Endodermal cell (in vitro differentiated cells): Measurements from ENCODE around the gene GPR141. TPM values are rescaled to one million over a fixed set of nuclear protein-coding genes. Genes with fewer than 3 reads are reported as not detected.

ENCODE experiments used
- DNase-seq: peaks from one replicate; pipeline ENCODE4 v3.0.0-alpha.2; 2017
- H3K27ac ChIP-seq: 2 replicates; pipeline ENCODE4 v1.5.1; 2013; ENCODE audit warnings: mild to moderate bottlenecking, low read depth, low read length, moderate library complexity
- H3K27me3 ChIP-seq: 2 replicates; pipeline ENCODE4 v1.6.1; 2013; ENCODE audit warnings: mild to moderate bottlenecking, low read length, moderate library complexity; ENCODE audit not compliant: insufficient read depth, control insufficient read depth, poor library complexity, severe bottlenecking
- H3K36me3 ChIP-seq: 2 replicates; pipeline ENCODE4 v1.7.0; 2013; ENCODE audit warnings: mild to moderate bottlenecking, low read length, moderate library complexity; ENCODE audit not compliant: control insufficient read depth, insufficient read depth
- H3K4me1 ChIP-seq: one replicate; pipeline ENCODE4 v1.7.0; 2013; ENCODE audit warnings: low read length; ENCODE audit not compliant: control insufficient read depth, insufficient read depth
- H3K4me3 ChIP-seq: 2 replicates; pipeline ENCODE4 v1.5.1; 2013; ENCODE audit warnings: mild to moderate bottlenecking, low read length, moderate library complexity
- H3K9ac ChIP-seq: 2 replicates; pipeline ENCODE4 v1.6.1; 2013; ENCODE audit warnings: mild to moderate bottlenecking, low read length, moderate library complexity; ENCODE audit not compliant: poor library complexity, severe bottlenecking; ENCODE audit errors: extremely low read depth
- H3K9me3 ChIP-seq: 2 replicates; pipeline ENCODE4 v1.6.1; 2013; ENCODE audit warnings: mild to moderate bottlenecking, low read length, moderate library complexity; ENCODE audit not compliant: control insufficient read depth
- H3K27ac Mint-ChIP-seq: 2 replicates; pipeline ENCODE4 v1.8.0; 2020; ENCODE audit warnings: mixed read lengths
- H3K27me3 Mint-ChIP-seq: 2 replicates; pipeline ENCODE4 v1.8.0; 2021; ENCODE audit warnings: mild to moderate bottlenecking, mixed read lengths; ENCODE audit not compliant: insufficient read depth
- H3K36me3 Mint-ChIP-seq: 2 replicates; pipeline ENCODE4 v1.8.0; 2020; ENCODE audit warnings: low read depth, mixed read lengths
- H3K4me1 Mint-ChIP-seq: 2 replicates; pipeline ENCODE4 v1.8.0; 2020; ENCODE audit warnings: mixed read lengths
- H3K4me3 Mint-ChIP-seq: 2 replicates; pipeline ENCODE4 v1.8.0; 2020; ENCODE audit warnings: mild to moderate bottlenecking, moderate library complexity, mixed read lengths
- H3K9me3 Mint-ChIP-seq: 2 replicates; pipeline ENCODE4 v1.8.0; 2020; ENCODE audit warnings: mild to moderate bottlenecking, mixed read lengths
- CTCF ChIP-seq: fragments of 200-600 bp; sonication (generic); conservative IDR thresholded peaks from 2 replicates; pipeline ENCODE4 v1.5.0; 2021; ENCODE audit warnings: antibody characterized with exemption, mild to moderate bottlenecking
- WGBS, 2 experiments: methylation state at CpG; one replicate each; pipeline versions ENCODE4 v1.1.5 to v1.1.7; 2013; ENCODE audit warnings: missing lambda C conversion rate in 2 of 2, mixed read lengths in 1 of 2; ENCODE audit not compliant: insufficient coverage in 1 of 2, insufficient read length in 1 of 2; 5-methylcytosine and 5-hydroxymethylcytosine counted together
- total RNA-seq, 2 donors: library from RNA; stranded (reverse); fragmentation: NEBNext Ultra II Directional in 1 of 2; extraction: Animal tissue kit (Norgen Biotek cat#: 25700) in 1 of 2; gene quantifications; 2 replicates in 1 of 2; 3 replicates in 1 of 2; pipeline ENCODE4 v1.2.1, GENCODE V29; 2021

The GPR141 gene
- total RNA-seq, 2 donors from 2014 or later, result 1.9 to 3.9 TPM

DNA sequence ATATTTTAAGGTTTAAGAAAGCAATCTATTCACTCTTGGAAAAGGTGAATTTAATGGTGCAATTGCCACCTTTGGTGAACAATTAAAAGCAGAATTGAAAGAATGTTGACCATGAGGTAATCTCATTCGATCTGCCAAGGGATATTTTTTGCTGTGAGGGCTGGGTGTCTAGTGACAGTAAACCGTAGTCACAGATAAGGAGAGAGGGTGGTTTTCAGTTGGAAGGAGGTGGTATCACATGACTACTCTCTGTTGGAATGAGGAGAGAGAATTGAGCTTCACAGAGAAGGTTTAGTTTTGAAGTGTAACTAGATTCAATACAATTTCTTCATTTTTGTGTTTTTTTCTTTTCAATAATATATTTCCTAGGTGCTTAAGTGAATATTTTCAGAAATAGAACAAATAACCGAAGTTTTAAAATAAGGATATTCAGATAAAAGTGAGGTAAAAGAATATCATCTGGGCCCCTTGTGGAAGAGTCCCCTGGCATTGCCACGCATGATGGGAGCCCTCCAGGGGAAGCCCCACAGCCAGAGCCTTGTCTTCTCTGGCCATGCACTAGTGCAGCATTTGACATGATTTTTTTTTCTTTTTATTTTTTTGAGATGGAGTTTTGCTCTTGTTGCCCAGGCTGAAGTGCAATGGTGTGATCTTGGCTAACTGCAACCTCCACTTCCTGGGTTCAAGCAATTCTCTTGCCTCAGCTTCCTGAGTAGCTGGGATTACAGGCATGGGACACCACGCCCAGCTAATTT, 73.4 kb downstream of the GPR141 start:
- no peak for DNase-seq
- 88 to 93% methylated on average over 3 to 5 of the region's 5 CpGs for WGBS, 2 experiments
- Mint-ChIP-seq H3K27me3 (no peaks in the 10 kb centered on the region), H3K4me3 (no peak overlapping the region), H3K27ac (no peak overlapping the region), H3K4me1 (peaks cover 4% of the 10 kb centered on the region), H3K36me3 (no peaks in the 10 kb centered on the region), H3K9me3 (no peaks in the 10 kb centered on the region)
- Histone ChIP-seq H3K4me1 (no peaks in the 10 kb centered on the region), H3K36me3 (no peaks in the 10 kb centered on the region), H3K9ac (no peak overlapping the region), H3K9me3 (no peaks in the 10 kb centered on the region), H3K27me3 (no peaks in the 10 kb centered on the region), H3K4me3 (no peak overlapping the region), H3K27ac (no peak overlapping the region)
- no peak for TF ChIP-seq CTCF

DNA sequence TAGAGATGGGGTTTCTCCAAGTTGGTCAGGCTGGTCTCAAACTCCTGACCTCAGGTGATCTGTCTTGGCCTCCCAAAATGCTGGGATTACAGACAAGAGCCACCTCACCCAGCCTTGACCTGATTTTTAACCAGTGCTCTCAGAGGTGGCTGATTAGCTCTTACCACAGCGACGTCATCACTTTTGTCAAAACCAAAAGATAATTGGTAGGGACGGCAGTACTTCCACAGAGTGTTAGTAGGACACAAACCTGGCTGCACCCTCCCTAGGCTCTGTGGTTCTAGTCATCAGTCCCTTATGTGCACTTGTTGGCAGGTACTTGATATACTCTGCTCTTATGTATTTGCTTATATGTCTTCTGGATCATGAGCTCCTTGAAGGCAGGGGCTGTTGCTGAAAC, 74.0 kb downstream of the GPR141 start:
- Mint-ChIP-seq H3K36me3 (no peaks in the 10 kb centered on the region), H3K4me3 (no peak overlapping the region), H3K27ac (no peak overlapping the region), H3K9me3 (no peaks in the 10 kb centered on the region), H3K4me1 (peaks cover 4% of the 10 kb centered on the region), H3K27me3 (no peaks in the 10 kb centered on the region)
- Histone ChIP-seq H3K4me1 (no peaks in the 10 kb centered on the region), H3K4me3 (no peak overlapping the region), H3K9me3 (no peaks in the 10 kb centered on the region), H3K9ac (no peak overlapping the region), H3K36me3 (no peaks in the 10 kb centered on the region), H3K27me3 (no peaks in the 10 kb centered on the region), H3K27ac (no peak overlapping the region)
- TF ChIP-seq CTCF, result no peak
- no peak for DNase-seq
- 92 to 96% methylated on average over 3 of the region's 3 CpGs for WGBS, 2 experiments

- no peaks in the 10 kb centered on the region for H3K27me3 Mint-ChIP-seq
- no peaks in the 10 kb centered on the region for H3K36me3 Mint-ChIP-seq
- 90 to 94% methylated on average over 2 to 3 of the region's 3 CpGs for WGBS, 2 experiments
- Histone ChIP-seq H3K27ac (no peak overlapping the region), H3K4me3 (no peak overlapping the region), H3K9me3 (no peaks in the 10 kb centered on the region), H3K36me3 (no peaks in the 10 kb centered on the region), H3K27me3 (no peaks in the 10 kb centered on the region), H3K9ac (no peak overlapping the region), H3K4me1 (no peaks in the 10 kb centered on the region)
- no peak for DNase-seq
- no peak overlapping the region for H3K4me3 Mint-ChIP-seq
- no peaks in the 10 kb centered on the region for H3K9me3 Mint-ChIP-seq
- TF ChIP-seq CTCF, result no peak
- no peak overlapping the region for H3K27ac Mint-ChIP-seq
- peaks cover 4% of the 10 kb centered on the region for H3K4me1 Mint-ChIP-seq
Observed at GRCh38 chr7:37758501-37759045, 75.0 kb downstream of the GPR141 start.
